Endothelial cell (in vitro differentiated cells): ENCODE results near the gene NIPAL4. TPM values are rescaled to one million over a fixed set of nuclear protein-coding genes. Genes with fewer than 3 reads are reported as not detected.

Source experiments
- DNase-seq: peaks from one replicate; pipeline ENCODE4 v3.0.0; 2021; ENCODE audit warnings: low spot score
- H3K27ac Mint-ChIP-seq: one replicate; pipeline ENCODE4 v1.8.0; 2021; ENCODE audit warnings: mixed read lengths, inconsistent platforms; ENCODE audit not compliant: unreplicated experiment
- H3K27me3 Mint-ChIP-seq: one replicate; pipeline ENCODE4 v1.8.0; 2021; ENCODE audit warnings: mild to moderate bottlenecking, moderate library complexity, mixed read lengths, inconsistent platforms; ENCODE audit not compliant: unreplicated experiment
- H3K36me3 Mint-ChIP-seq: one replicate; pipeline ENCODE4 v1.8.0; 2021; ENCODE audit warnings: mild to moderate bottlenecking, low read depth, mixed read lengths, inconsistent platforms; ENCODE audit not compliant: unreplicated experiment
- H3K4me1 Mint-ChIP-seq: one replicate; pipeline ENCODE4 v1.8.0; 2021; ENCODE audit warnings: mild to moderate bottlenecking, mixed read lengths, inconsistent platforms; ENCODE audit not compliant: unreplicated experiment
- H3K4me3 Mint-ChIP-seq: one replicate; pipeline ENCODE4 v1.8.0; 2021; ENCODE audit warnings: mild to moderate bottlenecking, mixed read lengths, inconsistent platforms; ENCODE audit not compliant: unreplicated experiment
- H3K9me3 Mint-ChIP-seq: one replicate; pipeline ENCODE4 v1.8.0; 2021; ENCODE audit warnings: mixed read lengths, inconsistent platforms; ENCODE audit not compliant: unreplicated experiment
- total RNA-seq: library from RNA; stranded (reverse); fragmentation: NEBNext Ultra II Directional; extraction: Animal tissue kit (Norgen Biotek cat#: 25700); gene quantifications from one replicate; pipeline ENCODE4 v1.2.1, GENCODE V29; 2021; ENCODE audit not compliant: unreplicated experiment
- TF ChIP-seq, protein P1 (sequence below): fragments of 200-600 bp; sonication (generic); IDR thresholded peaks from one replicate; pipeline ENCODE4 v1.5.0; 2021; ENCODE audit warnings: antibody characterized with exemption; ENCODE audit not compliant: unreplicated experiment

Gene NIPAL4
- total RNA-seq, 1 donor from 2014 or later = not detected

DNA sequence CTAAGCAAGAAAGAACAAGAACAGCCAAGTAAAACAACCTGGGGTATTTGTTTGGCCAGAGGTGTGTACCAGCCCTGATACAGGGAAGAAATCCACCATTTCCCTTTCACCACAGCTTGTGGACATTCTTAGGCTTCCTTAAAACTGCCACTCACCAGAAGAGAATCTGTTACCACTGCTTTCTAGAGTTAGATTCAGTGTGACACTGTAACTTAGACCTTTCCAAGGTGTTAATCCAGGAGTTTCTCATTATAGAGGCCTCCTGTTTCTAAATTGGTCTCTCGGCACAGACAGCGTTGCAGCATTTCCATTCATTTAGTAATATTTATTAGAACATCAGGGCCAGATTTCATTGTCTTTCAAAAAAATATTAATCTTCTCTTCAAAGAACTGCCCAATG, 55.0 kb downstream of the NIPAL4 start:
- no peak overlapping the region for H3K4me3 Mint-ChIP-seq
- no peak for DNase-seq
- TF ChIP-seq, protein P1, sequence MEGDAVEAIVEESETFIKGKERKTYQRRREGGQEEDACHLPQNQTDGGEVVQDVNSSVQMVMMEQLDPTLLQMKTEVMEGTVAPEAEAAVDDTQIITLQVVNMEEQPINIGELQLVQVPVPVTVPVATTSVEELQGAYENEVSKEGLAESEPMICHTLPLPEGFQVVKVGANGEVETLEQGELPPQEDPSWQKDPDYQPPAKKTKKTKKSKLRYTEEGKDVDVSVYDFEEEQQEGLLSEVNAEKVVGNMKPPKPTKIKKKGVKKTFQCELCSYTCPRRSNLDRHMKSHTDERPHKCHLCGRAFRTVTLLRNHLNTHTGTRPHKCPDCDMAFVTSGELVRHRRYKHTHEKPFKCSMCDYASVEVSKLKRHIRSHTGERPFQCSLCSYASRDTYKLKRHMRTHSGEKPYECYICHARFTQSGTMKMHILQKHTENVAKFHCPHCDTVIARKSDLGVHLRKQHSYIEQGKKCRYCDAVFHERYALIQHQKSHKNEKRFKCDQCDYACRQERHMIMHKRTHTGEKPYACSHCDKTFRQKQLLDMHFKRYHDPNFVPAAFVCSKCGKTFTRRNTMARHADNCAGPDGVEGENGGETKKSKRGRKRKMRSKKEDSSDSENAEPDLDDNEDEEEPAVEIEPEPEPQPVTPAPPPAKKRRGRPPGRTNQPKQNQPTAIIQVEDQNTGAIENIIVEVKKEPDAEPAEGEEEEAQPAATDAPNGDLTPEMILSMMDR = no peak
- H3K36me3 Mint-ChIP-seq = peaks cover 65% of the 10 kb centered on the region
- no peaks in the 10 kb centered on the region for H3K9me3 Mint-ChIP-seq
- peaks cover 2% of the 10 kb centered on the region for H3K4me1 Mint-ChIP-seq
- peaks cover 3% of the 10 kb centered on the region for H3K27me3 Mint-ChIP-seq
- no peak overlapping the region for H3K27ac Mint-ChIP-seq

DNA sequence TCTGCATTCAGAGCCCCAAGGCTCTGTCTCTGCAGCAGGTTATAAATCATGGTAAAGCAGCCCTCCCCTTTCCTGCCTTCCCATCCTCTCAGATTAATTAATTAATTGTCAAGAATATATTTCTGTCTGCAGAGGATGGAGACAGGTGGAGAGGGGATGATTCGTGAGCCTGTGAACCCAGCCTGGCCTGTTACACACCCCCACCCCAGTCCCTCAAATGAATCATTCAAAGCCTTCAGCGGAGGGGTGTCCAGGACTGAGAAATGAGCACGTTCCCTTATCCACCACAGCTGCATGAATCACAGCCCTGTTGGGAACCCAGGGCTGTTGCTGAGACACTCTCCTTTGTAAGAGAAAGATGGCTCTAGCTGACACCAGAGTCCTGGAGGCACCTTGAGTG, 56.0 kb downstream of the NIPAL4 start:
- H3K27ac Mint-ChIP-seq = no peak overlapping the region
- DNase-seq = no peak
- peaks cover 6% of the 10 kb centered on the region for H3K27me3 Mint-ChIP-seq
- no peaks in the 10 kb centered on the region for H3K9me3 Mint-ChIP-seq
- TF ChIP-seq, protein P1 = no peak
- no peak overlapping the region for H3K4me3 Mint-ChIP-seq
- peaks cover 62% of the 10 kb centered on the region for H3K36me3 Mint-ChIP-seq
- H3K4me1 Mint-ChIP-seq = peaks cover 2% of the 10 kb centered on the region

DNA sequence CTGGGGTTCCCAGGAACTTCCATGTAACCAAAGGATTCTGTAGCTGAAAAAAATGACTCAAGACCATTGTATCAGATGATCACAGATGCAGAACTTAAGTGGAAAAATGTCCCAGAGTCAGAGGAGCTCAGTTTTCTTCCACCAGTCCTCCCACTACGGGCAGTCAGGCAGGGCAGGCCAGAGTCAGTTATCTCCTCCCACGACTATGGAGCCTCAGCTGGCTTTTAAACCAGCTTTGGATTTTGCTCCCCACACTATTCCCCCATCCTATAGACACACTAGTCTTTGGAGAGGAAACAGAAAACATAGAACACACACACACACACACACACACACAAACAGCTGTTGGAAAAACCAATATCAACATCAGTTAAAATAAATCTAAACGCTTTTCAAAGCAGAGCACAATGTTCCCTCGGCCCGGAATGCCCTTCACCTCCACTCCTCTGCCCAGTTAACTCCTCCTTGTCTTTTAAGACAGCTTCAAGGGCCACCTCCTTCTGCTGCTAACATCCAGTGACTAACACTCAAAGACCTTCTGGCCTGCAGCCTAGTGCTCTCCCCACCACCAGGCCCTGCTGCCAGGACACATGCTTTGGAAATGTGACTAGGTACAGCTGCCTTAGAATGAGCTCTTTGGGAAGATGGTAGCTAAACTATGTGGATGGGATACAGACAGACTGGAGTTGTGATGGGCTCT, 56.8 kb downstream of the NIPAL4 start:
- Mint-ChIP-seq H3K4me3 (peak overlapping the region; percentile 6), H3K36me3 (peaks cover 55% of the 10 kb centered on the region), H3K27ac (no peak overlapping the region), H3K9me3 (no peaks in the 10 kb centered on the region), H3K27me3 (peaks cover 8% of the 10 kb centered on the region), H3K4me1 (peaks cover 6% of the 10 kb centered on the region)
- TF ChIP-seq, protein P1 = no peak
- DNase-seq = no peak

DNA sequence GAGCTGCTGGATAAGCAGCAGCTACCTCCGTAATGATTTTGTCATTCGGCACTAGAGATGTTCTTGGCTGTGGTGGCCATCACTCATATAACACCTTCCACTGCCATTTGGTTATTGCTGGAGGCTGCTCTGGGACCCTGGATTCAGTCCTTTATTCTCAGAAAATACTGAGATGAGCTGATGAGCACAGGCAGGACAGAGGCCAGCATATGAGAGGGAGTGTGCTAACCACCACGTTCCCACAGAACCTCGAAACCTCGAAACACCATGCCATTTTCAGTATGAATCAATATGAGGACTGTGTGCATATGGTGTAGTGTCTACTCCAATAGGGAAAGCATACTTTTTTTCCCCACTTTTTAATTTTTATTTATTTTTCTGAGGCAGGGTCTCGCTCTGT, 59.0 kb downstream of the NIPAL4 start:
- peaks cover 39% of the 10 kb centered on the region for H3K36me3 Mint-ChIP-seq
- H3K27ac Mint-ChIP-seq = no peak overlapping the region
- no peak overlapping the region for H3K4me3 Mint-ChIP-seq
- TF ChIP-seq, protein P1 = no peak
- peaks cover 7% of the 10 kb centered on the region for H3K27me3 Mint-ChIP-seq
- peaks cover 8% of the 10 kb centered on the region for H3K4me1 Mint-ChIP-seq
- no peak for DNase-seq
- no peaks in the 10 kb centered on the region for H3K9me3 Mint-ChIP-seq

DNA sequence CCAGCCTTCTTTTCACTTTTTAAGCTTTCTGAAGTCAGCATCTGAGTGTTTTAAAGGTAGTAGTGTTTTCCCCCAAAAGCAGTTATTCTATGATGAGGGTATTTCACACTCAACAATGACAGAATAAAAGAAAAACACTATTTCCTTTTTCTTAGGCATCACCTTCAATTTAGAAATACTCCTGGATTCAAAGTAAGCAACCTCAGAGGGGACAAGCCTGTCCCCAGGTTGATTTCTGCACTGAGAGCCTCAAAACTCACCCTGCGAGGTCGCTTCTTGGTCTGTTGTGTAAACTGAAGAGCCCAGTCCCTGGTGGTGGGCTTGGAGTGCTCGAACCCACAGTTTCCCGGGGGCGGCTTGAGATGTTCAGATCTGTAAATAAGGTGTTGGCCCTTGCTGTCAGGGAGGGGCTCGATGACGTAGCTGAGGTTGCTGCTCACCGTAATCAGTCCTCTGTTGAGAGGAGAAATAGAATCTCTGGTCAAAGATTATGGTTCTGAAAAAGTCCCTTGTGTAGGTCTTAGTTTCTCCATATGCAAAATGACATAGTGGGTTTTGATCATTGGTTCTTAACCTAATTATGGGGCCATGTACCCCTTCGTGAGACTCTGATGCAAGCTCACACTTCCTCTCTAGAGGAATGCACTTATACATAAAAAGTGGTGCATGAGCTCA, 59.7 kb downstream of the NIPAL4 start:
- no peak overlapping the region for H3K4me3 Mint-ChIP-seq
- H3K36me3 Mint-ChIP-seq = peaks cover 36% of the 10 kb centered on the region
- TF ChIP-seq, protein P1 = no peak
- H3K27ac Mint-ChIP-seq = no peak overlapping the region
- no peaks in the 10 kb centered on the region for H3K9me3 Mint-ChIP-seq
- H3K4me1 Mint-ChIP-seq = peaks cover 8% of the 10 kb centered on the region
- H3K27me3 Mint-ChIP-seq = peaks cover 7% of the 10 kb centered on the region
- DNase-seq = no peak
